ENCODE measurements around the gene USP43.

Gene USP43

GRCh38 chr17:9715503-9716016 lies 70.2 kb downstream of the USP43 start:
- no peak for DNase-seq

DNA sequence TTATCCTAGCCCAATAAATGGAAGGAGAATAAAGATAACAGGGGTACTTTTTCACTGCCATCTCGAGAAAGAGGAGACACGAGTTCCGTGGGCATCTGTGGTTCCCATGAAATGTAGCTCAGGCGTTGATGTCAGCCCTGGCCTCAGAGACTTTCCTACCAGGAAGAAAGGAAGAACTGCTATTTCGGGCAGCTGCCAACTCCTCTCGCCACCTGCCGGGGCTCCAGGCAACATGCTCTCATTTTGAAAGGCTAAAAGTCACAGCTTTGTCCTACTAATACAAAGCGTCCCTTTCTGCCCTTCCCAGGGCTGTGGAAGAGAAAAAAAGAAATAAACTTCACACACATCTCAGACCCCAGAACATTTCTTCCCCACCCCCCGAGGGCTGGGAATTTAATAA lies 80.3 kb downstream of the USP43 start:
- DNase-seq, result no peak

DNA sequence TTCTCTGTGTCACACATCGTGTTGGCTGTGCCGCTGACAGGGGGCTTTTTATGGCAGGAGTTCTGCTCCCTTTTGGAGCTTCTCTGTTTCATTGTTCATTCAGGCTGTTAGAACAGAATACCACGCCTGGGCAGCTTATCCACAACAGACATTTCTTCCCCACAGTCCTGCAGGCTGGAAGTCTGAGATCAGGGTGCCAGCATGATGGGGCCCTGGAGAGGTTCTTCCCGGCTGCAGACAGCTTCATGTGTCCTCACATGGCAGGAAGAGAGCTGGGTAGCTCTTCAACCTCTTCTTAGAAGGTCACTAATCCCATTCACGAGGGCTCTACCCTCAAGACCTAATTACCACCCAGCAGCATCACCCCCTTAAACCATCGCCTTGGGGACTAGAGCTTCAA lies 81.0 kb downstream of the USP43 start:
- no peak for DNase-seq

- DNase-seq, result no peak
Observed at GRCh38 chr17:9728005-9728404, 82.7 kb downstream of the USP43 start.

- no peak for DNase-seq
Observed at GRCh38 chr17:9728564-9728963, 83.2 kb downstream of the USP43 start.

DNA sequence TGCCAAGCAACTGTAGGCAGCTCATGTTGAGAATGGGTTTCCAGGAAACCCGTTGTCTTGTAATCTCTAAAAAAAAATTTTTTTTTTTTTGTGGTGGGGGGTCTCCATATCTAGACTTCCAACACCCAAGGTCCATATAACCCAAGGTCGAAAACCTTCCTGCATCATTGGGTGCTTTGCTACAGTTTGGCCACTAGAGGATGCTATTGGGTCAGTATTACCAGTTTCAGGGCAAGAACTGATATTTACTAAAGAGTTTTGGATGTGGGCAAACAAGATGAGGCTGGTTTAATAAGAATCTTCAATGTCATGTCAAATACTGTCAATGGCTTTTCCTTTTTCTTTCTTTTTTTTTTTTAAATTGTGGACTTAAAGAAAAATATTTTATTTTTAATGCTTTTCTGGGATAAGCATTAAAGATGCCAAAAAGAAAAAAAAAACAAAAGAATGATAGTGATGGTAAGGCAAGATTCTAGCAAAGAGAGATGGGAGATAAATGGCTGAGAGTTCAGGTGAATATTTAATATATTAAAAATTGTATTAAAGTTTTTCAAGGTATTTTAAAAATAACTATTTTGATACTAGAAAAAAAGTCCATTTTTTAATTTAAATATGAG lies 83.8 kb downstream of the USP43 start:
- peak; percentile 9 for DNase-seq

- no peak for DNase-seq
Observed at GRCh38 chr17:9729735-9730420, 84.6 kb downstream of the USP43 start.

- no peak for DNase-seq
Observed at GRCh38 chr17:9750524-9750923, 105.2 kb downstream of the USP43 start.

DNA sequence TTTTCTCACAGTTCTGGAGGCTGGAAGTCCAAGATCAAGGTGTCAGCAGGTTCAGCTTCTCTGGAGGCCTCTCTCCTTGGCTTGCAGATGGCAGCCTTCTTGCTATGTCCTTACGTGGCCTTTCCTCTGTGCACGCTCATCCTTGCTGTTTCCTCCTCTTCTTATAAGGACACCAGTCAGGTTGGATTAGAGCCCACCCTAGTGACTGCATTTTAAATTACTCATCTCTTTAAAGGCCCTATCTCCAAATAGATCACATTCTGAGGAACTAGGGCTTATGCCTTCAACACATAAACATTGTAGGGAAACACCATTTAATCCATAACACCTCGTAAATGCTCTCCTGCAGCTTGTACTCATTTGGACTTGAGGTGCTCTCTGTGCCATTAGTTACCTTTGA lies 109.8 kb downstream of the USP43 start:
- DNase-seq, result no peak

- DNase-seq, result no peak
Observed at GRCh38 chr17:9760266-9760665, 114.9 kb downstream of the USP43 start.

DNA sequence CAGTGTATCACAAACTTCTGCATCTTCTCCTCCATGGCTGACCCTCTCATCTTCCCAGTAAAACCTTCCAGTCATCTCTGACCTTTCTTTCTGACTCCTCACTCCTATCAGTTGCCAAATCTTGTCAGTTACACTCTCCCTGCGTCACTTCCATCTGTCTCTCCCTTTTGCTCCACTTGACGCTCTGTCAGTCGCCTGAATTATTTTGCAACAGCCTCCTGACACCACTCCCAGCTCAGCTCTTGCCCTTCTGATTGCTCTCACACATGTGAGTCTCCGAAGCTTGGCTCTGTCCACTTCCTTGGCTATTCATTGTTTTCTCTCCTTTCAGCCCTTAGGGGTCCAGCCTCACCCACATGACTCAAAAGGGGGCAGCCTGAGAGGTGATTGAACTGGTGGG lies 118.3 kb downstream of the USP43 start:
- no peak for DNase-seq

DNA sequence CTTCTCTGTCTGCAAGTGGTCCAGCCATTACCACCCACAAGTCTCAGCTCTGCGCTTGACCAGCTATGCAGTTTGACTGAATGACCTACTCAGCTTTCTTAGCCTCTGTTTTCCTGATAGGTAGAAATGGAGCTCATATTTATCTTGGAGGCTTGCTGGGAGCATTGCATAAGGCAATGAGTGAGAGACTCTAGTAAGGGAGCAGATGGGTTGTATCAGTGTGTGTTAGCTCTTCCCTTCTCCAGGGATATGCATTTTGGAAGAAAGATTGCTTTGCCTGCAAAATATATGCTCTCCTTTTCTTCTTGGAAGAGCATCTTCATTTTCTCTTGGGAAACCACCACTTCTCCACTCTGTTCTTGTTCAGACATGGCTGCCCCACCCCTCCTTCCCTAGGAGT lies 120.0 kb downstream of the USP43 start:
- DNase-seq, result no peak

DNA sequence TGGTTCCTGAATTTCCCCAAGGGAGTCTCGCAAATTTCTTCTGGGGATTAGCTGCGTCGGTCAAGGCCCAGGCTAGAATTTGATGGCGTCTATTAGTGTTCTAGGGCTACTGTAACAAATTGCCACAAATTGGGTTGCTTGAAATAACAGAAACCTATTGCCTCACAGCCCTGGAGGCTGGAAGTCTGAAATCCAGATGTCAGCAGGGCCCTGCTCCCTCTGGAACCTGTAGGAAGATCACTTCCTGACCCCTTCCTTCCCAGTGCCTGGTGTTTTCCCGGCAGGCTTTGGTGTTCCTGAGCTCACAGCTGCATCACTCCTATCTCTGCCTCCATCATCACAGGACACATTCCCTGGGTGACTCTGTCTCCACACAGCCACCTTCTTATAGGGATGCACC lies 121.7 kb downstream of the USP43 start:
- no peak for DNase-seq

- DNase-seq, result no peak
Observed at GRCh38 chr17:9767432-9767991, 122.2 kb downstream of the USP43 start.

GRCh38 chr17:9768381-9768934 lies 123.1 kb downstream of the USP43 start:
- DNase-seq, result no peak

GRCh38 chr17:9769036-9769695 lies 123.8 kb downstream of the USP43 start:
- DNase-seq, result no peak

DNA sequence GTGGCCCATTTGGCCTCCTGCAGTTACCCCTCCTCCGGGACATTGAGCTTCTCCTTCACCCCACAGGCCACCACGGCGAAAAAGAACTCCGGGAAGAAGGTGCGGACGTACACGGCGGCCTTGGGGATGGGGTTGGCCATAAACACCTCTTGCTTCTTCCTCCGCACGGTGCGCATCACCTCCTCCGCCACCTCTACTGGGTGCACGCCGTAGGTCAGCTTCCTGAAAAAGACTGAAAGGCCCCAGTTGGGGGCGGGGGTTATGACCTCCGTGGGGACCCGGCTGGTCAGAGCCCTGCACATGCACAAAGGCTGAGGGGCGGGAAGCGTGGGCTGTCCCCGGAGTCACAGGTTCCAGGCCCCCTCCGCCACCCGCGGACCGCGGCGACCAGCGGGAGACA lies 126.1 kb downstream of the USP43 start:
- no peak for DNase-seq

GRCh38 chr17:9772658-9773057 lies 127.3 kb downstream of the USP43 start:
- no peak for DNase-seq

GRCh38 chr17:9776911-9777310 lies 131.6 kb downstream of the USP43 start:
- DNase-seq, result no peak

All from activated CD4-positive, alpha-beta T cell treated with anti-CD3 and anti-CD28 coated beads for 48 hours (primary cell).